H9 (cell line): ENCODE measurements around the gene APOLD1. TPM values are rescaled to one million over a fixed set of nuclear protein-coding genes. Genes with fewer than 3 reads are reported as not detected.

Experiments
- DNase-seq: peaks from one replicate; pipeline ENCODE4 v3.0.0-alpha.2; 2017
- H2AFZ ChIP-seq: one replicate; pipeline ENCODE4 v1.6.1; 2013; ENCODE audit warnings: mild to moderate bottlenecking, low read length, control low read depth, moderate library complexity
- H2AK5ac ChIP-seq: 2 replicates; pipeline ENCODE4 v1.6.1; 2013; ENCODE audit warnings: low read length, control low read depth, mixed read lengths; ENCODE audit not compliant: insufficient read length
- H2BK120ac ChIP-seq: one replicate; pipeline ENCODE4 v1.6.1; 2013; ENCODE audit warnings: low read depth, mild to moderate bottlenecking, low read length, control low read depth, inconsistent platforms; ENCODE audit not compliant: poor library complexity, severe bottlenecking
- H2BK12ac ChIP-seq: 2 replicates; pipeline ENCODE4 v1.6.1; 2013; ENCODE audit warnings: low read length, control low read depth, mixed read lengths, low read depth; ENCODE audit not compliant: insufficient read length
- H2BK15ac ChIP-seq: 2 replicates; pipeline ENCODE4 v1.6.1; 2013; ENCODE audit warnings: low read depth, low read length, control low read depth
- H2BK20ac ChIP-seq: one replicate; pipeline ENCODE4 v1.6.1; 2013; ENCODE audit warnings: low read depth, mild to moderate bottlenecking, low read length, control low read depth, inconsistent platforms; ENCODE audit not compliant: poor library complexity, severe bottlenecking
- H2BK5ac ChIP-seq: 2 replicates; pipeline ENCODE4 v1.6.1; 2013; ENCODE audit warnings: low read length, control low read depth, mixed read lengths; ENCODE audit not compliant: insufficient read length
- H3K14ac ChIP-seq: 2 replicates; pipeline ENCODE4 v1.6.1; 2013; ENCODE audit warnings: low read length, control low read depth; ENCODE audit not compliant: insufficient read depth
- H3K18ac ChIP-seq: 2 replicates; pipeline ENCODE4 v1.6.1; 2013; ENCODE audit warnings: low read depth, mild to moderate bottlenecking, mixed read lengths, low read length, control low read depth; ENCODE audit not compliant: insufficient read length
- H3K23ac ChIP-seq: 2 replicates; pipeline ENCODE4 v1.6.1; 2013; ENCODE audit warnings: low read length, control low read depth, mixed read lengths, low read depth; ENCODE audit not compliant: insufficient read length
- H3K23me2 ChIP-seq: 2 replicates; pipeline ENCODE4 v1.6.1; 2013; ENCODE audit warnings: low read depth, mild to moderate bottlenecking, mixed read lengths, low read length, control low read depth; ENCODE audit not compliant: insufficient read length, poor library complexity, severe bottlenecking
- H3K27ac ChIP-seq: 2 replicates; pipeline ENCODE4 v1.5.1; 2013; ENCODE audit warnings: low read length, control low read depth, mixed read lengths, low read depth; ENCODE audit not compliant: insufficient read length
- H3K27me3 ChIP-seq: 2 replicates; pipeline ENCODE4 v1.6.1; 2013; ENCODE audit warnings: low read length, control low read depth, inconsistent platforms; ENCODE audit not compliant: insufficient read depth
- H3K4ac ChIP-seq: 2 replicates; pipeline ENCODE4 v1.6.1; 2013; ENCODE audit warnings: low read depth, mild to moderate bottlenecking, control low read depth, inconsistent platforms, low read length, moderate library complexity
- H3K4me1 ChIP-seq: 2 replicates; pipeline ENCODE4 v1.6.1; 2013; ENCODE audit warnings: low read length, control low read depth, inconsistent platforms; ENCODE audit not compliant: insufficient read depth
- H3K4me2 ChIP-seq: 2 replicates; pipeline ENCODE4 v1.6.1; 2013; ENCODE audit warnings: low read length, control low read depth, mixed read lengths; ENCODE audit not compliant: insufficient read length, insufficient read depth
- H3K56ac ChIP-seq: 2 replicates; pipeline ENCODE4 v1.6.1; 2013; ENCODE audit warnings: low read depth, mild to moderate bottlenecking, mixed read lengths, low read length, control low read depth; ENCODE audit not compliant: insufficient read length
- H3K79me1 ChIP-seq: 2 replicates; pipeline ENCODE4 v1.6.1; 2013; ENCODE audit warnings: low read depth, mild to moderate bottlenecking, moderate library complexity, low read length, control low read depth, inconsistent platforms; ENCODE audit not compliant: insufficient read depth, poor library complexity, severe bottlenecking
- H3K79me2 ChIP-seq: 2 replicates; pipeline ENCODE4 v1.6.1; 2013; ENCODE audit warnings: low read length, control low read depth, inconsistent platforms; ENCODE audit not compliant: insufficient read depth
- H3K9ac ChIP-seq: 2 replicates; pipeline ENCODE4 v1.6.1; 2013; ENCODE audit warnings: low read length, control low read depth, mixed read lengths; ENCODE audit not compliant: insufficient read length; ENCODE audit errors: extremely low read depth
- H3K9me3 ChIP-seq: one replicate; pipeline ENCODE4 v1.6.1; 2013; ENCODE audit warnings: low read depth, low read length, inconsistent platforms; ENCODE audit not compliant: control insufficient read depth
- H3T11ph ChIP-seq: one replicate; pipeline ENCODE4 v1.6.1; 2013; ENCODE audit warnings: mild to moderate bottlenecking, low read length, control low read depth, inconsistent platforms
- H4K20me1 ChIP-seq: one replicate; pipeline ENCODE4 v1.6.1; 2013; ENCODE audit not compliant: control insufficient read depth, insufficient read length, insufficient read depth
- H4K5ac ChIP-seq: 2 replicates; pipeline ENCODE4 v1.6.1; 2013; ENCODE audit warnings: low read depth, mild to moderate bottlenecking, mixed read lengths, low read length, control low read depth; ENCODE audit not compliant: insufficient read length
- H4K8ac ChIP-seq: replicated peaks from 2 replicates; pipeline ENCODE4 v1.6.1; 2013; ENCODE audit warnings: low read length, control low read depth, mixed read lengths, low read depth; ENCODE audit not compliant: insufficient read length
- H4K91ac ChIP-seq: 2 replicates; pipeline ENCODE4 v1.6.1; 2013; ENCODE audit warnings: low read depth, mild to moderate bottlenecking, moderate library complexity, mixed read lengths, low read length, control low read depth; ENCODE audit not compliant: insufficient read length
- H3K27ac Mint-ChIP-seq, 3 experiments: 2 replicates in 2 of 3; 3 replicates in 1 of 3; pipeline ENCODE4 v1.8.0; 2020 to 2021; ENCODE audit warnings: mixed read lengths in 3 of 3, mild to moderate bottlenecking in 1 of 3, moderate library complexity in 1 of 3
- H3K27me3 Mint-ChIP-seq: 2 replicates; pipeline ENCODE4 v1.8.0; 2021; ENCODE audit warnings: low read depth, mild to moderate bottlenecking, moderate library complexity, mixed read lengths
- H3K36me3 Mint-ChIP-seq, 3 experiments: 2 replicates in 2 of 3; 3 replicates in 1 of 3; pipeline ENCODE4 v1.8.0; 2020 to 2021; ENCODE audit warnings: low read depth in 3 of 3, mixed read lengths in 3 of 3; ENCODE audit not compliant: insufficient read depth in 1 of 3
- H3K4me1 Mint-ChIP-seq, 2 experiments: 2 replicates each; pipeline ENCODE4 v1.8.0; 2020; ENCODE audit warnings: mixed read lengths in 2 of 2
- H3K4me3 Mint-ChIP-seq, 2 experiments: 2 replicates in 1 of 2; 3 replicates in 1 of 2; pipeline ENCODE4 v1.8.0; 2020 to 2021; ENCODE audit warnings: mild to moderate bottlenecking in 2 of 2, mixed read lengths in 2 of 2, moderate library complexity in 1 of 2
- H3K9me3 Mint-ChIP-seq, 2 experiments: 2 replicates in 1 of 2; 3 replicates in 1 of 2; pipeline ENCODE4 v1.8.0; 2020; ENCODE audit warnings: mild to moderate bottlenecking in 2 of 2, mixed read lengths in 2 of 2, moderate library complexity in 1 of 2
- CTCF ChIP-seq: fragments of 200-600 bp; sonication (generic); conservative IDR thresholded peaks from 3 replicates; pipeline ENCODE4 v1.8.0; 2021; ENCODE audit warnings: antibody characterized with exemption, mild to moderate bottlenecking
- total RNA-seq: library from RNA; stranded (reverse); gene quantifications from 2 replicates; pipeline ENCODE4 v1.2.1, GENCODE V29; 2021

The APOLD1 gene
- total RNA-seq, 1 experiment from 2014 or later, result 0.48 TPM

GRCh38 chr12:12764824-12765223, 20.6 kb upstream of the APOLD1 start:
- Histone ChIP-seq H3T11ph (no peak overlapping the region), H2BK20ac (no peak overlapping the region), H4K5ac (no peak overlapping the region), H4K20me1 (no peaks in the 10 kb centered on the region), H2BK15ac (no peak overlapping the region), H2BK12ac (no peak overlapping the region), H3K79me2 (no peaks in the 10 kb centered on the region), H2AFZ (peak overlapping the region; percentile 78), H3K4ac (no peak overlapping the region), H2AK5ac (no peak overlapping the region), H2BK120ac (no peak overlapping the region), H4K91ac (no peak overlapping the region), H3K27ac (no peak overlapping the region), H3K9ac (no peak overlapping the region), H3K56ac (no peak overlapping the region), H3K9me3 (no peaks in the 10 kb centered on the region), H3K4me2 (no peak overlapping the region), H3K27me3 (no peaks in the 10 kb centered on the region), H3K4me1 (no peaks in the 10 kb centered on the region), H3K23me2 (no peaks in the 10 kb centered on the region), H3K23ac (no peak overlapping the region), H2BK5ac (no peak overlapping the region), H3K18ac (no peak overlapping the region), H3K79me1 (no peaks in the 10 kb centered on the region), H3K14ac (no peak overlapping the region), H4K8ac (no peak overlapping the region)
- no peak for DNase-seq
- no peak for TF ChIP-seq CTCF
- Mint-ChIP-seq H3K36me3 (no peaks in the 10 kb centered on the region), H3K9me3 (no peaks in the 10 kb centered on the region), H3K27me3 (peaks cover 4% of the 10 kb centered on the region), H3K4me1 (no peaks in the 10 kb centered on the region), H3K4me3 (no peak overlapping the region), H3K27ac (no peak overlapping the region; a peak in 1 of 7 replicates)
